Stimulated activated CD8-positive, alpha-beta memory T cell treated with anti-CD3 and anti-CD28 coated beads, Interleukin-15, amount 100 ng/mL, for 1 hour (primary cell): ENCODE measurements around the gene KCNJ14.
"Not testable (repeated sequence)": the region's sequence is repeated elsewhere in the genome, so short reads cannot be mapped to it uniquely, and the experiment has no call there.

Source experiments
- DNase-seq: peaks from one replicate; pipeline ENCODE4 v3.0.0-alpha.2; 2020; ENCODE audit warnings: low read depth

Gene KCNJ14

DNA sequence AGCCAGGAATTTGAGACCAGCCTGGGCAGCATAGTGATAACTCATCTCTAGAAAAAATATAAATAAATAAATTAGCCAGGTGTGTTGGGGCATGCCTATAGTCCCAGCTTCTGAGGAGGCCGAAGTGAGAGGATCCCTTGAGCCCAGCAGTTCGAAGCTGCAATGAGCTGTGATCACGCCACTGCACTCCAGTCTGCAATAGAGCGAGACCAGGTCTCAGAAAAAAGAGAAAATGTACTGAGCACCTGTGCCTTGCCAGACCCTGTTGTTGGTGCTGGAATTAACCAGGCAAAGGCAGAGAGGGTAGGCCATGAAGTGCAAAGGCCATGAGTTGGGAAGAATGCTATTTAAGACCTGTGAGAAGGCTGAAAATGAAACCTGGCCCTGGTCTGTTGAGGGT is 16.5 kb downstream of the KCNJ14 start:
- no peak for DNase-seq

DNA sequence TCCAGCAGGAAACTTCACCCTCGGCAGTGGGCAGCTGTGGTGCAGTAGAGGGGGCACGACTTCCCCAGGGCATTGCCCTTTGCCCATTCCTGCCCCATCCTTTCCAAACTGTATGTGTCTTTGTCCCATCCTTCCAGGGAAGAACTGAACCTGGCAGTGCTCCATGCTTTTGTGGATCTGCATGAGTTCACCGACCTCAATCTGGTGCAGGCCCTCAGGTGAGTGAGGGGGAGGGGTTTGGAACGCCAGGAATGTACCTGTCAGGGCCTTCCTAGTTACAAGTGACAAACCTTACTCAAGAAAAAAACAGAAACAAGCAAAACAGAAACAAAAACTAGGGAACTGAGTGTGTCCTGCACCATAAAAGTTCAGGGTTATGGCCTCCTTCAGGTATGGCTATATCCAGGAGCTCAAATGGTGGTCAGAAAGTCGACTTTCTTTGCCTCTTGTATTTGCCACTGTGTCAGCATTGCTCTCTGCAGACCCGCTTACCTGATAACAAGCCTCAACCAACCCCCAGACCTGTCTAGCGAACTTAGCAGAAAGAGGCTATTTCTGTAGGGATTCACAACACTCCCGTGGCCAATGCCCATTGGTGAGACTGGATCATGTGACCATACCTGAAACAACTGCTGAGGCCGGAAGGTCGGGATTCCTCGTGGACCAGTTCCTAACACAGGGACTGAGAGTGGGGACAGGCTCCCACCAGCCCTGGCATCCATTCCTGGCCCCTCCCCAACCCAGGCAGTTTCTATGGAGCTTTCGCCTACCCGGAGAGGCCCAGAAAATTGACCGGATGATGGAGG is 18.0 kb downstream of the KCNJ14 start:
- no peak for DNase-seq

DNA sequence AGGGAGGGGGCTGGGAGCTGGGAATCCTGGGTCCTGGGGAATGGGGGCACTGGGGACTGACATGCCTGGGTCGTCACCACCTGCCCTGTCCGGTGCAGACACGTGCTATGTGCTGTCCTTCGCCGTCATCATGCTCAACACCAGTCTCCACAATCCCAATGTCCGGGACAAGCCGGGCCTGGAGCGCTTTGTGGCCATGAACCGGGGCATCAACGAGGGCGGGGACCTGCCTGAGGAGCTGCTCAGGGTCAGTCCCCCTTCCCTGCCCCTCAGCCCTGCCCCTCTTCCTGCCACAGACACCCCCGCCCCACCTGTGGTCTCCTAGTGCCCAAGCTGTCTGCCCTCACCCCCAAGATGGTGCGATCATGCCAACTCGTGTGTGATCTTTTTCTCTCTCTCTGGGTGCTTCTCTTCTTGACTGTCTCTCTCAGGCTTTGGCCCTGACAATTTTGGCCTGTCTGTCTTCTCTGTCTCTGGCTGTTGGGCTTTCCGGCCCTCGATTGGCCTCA is 18.8 kb downstream of the KCNJ14 start:
- no peak for DNase-seq

DNA sequence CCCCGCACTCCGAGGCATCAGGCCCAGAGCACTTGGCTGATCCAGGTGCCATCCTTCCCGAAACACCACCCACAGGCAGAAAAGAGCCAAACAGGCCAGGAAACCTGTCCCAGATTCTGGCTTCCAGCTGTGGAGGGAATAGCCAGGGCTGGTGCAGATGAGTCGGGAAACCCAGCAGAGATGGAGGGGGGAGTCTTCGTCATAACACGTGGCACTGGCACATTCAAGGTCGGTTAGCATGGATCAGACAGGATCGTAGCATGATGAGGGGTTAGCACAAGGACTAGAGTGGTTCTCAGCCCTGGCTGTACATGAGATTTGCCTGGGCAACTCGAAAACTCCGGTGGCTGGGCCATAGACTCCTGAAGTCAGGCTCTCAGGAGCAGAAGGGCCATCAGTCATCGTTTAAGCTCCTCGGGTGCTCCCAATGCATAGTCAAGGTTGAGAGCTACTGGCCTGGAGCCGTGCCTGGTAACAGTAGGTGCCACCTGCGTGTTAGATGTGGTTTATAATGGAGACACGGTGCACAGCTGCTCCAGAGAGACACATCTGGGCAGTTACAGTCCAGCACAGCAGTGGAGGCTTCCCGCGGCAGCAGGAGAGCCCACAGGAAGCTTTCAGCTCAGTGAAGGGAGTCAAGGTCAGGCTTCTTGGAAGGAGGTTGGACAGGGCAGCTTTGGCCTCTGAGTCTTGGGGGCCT is 20.1 kb downstream of the KCNJ14 start:
- no peak for DNase-seq

DNA sequence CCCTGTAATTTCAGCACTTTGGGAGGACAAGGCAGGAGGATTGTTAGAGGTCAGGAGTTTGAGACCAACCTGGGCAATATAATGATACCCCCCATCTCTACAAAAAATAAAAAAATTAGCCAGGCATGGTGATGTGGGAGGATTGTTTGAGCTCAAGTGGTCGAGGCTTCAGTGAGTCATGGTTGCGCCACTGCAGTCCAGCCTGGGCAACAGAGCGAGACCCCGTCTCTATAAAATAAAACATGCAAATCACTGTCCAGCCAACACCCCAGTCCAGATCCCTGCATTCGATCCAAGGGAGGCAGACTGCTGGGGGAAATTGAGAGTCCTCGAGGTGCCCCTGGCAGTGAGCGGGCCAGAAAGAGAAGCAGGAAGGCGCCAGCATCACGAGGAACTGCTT is 20.8 kb downstream of the KCNJ14 start:
- DNase-seq = no peak

DNA sequence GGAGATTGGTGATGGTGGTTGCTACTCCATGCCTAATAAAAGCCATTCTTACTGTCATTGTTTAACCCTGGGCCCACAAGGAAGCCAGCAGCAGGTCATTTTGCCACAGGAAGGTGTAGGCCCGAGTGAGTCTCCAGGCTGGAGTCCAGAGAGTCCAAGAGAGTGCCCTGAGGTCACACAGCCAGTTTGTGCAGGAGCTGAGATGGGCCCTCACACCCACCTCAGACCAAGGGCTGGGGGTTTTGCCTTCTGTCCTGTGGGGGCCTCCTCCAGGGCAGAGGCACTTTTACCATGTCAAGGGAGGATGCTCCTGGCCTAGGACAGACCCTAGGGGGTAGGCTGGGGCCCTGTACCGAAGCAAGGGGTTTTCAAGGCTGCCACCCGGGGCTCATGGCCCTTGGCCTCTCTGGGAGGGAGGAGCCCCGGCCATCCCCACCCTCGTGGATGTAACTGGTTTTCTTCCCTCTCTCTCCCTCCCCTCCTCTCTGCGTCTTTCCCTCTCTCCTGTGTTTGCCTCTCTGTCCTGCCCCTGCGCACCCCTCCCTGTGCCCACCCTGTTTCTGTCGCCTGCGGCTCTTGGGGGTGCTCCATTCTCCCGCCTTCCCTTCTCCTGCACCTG is 21.8 kb downstream of the KCNJ14 start:
- no peak for DNase-seq

DNA sequence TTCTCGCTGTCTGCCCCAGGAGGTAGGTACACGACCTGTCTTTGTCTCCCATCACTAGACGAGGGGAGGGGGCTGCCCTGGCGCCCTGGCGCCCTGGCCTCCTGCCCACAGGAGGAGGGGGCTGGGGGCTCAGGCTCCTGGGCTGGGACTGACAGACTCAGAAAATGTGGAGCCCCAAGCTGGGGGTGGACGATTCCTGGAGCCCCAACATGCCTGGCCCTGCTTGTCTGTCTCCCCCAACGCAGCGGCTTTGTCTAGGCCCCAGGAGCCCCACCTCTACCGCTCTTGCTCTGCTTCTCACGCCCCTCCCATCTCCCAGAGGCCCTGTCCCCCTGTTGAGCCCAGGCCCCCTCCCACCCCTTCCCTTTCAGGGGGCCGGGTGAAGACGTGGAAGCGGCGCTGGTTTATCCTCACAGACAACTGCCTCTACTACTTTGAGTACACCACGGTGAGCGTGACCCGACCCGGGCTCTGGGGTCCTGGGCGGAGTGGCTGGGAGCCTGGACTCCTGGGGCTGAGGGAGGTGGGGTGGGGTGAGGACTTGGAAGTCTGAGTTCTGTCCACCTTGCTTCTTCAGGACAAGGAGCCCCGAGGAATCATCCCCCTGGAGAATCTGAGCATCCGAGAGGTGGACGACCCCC is 22.4 kb downstream of the KCNJ14 start:
- no peak for DNase-seq

DNA sequence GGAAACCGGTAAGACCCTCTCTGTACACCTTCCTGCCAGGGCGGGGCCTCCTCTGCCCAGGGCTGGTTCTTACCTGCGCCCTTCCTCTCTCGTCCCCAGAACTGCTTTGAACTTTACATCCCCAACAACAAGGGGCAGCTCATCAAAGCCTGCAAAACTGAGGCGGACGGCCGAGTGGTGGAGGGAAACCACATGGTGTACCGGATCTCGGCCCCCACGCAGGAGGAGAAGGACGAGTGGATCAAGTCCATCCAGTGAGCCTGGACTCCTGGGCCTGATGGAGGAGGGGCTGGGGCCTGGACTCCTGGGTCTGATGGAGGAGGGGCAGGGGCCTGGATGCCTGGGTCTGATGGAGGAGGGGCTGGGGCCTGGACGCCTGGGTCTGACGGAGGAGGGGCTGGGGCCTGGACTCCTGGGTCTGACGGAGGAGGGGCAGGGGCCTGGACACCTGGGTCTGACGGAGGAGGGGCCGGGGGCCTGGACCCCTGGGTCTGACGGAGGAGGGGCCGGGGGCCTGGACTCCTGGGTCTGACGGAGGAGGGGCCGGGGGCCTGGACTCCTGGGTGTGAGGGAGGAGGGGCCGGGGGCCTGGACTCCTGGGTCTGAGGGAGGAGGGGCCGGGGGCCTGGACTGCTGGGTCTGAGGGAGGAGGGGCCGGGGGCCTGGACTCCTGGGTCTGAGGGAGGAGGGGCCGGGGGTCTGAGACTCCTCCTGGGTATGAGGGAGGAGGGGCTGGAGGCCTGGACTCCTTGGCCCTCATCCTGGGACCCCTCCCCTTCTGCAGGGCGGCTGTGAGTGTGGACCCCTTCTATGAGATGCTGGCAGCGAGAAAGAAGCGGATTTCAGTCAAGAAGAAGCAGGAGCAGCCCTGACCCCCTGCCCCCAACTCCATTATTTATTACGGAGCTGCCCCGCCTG is 23.2 kb downstream of the KCNJ14 start:
- no peak for DNase-seq

DNA sequence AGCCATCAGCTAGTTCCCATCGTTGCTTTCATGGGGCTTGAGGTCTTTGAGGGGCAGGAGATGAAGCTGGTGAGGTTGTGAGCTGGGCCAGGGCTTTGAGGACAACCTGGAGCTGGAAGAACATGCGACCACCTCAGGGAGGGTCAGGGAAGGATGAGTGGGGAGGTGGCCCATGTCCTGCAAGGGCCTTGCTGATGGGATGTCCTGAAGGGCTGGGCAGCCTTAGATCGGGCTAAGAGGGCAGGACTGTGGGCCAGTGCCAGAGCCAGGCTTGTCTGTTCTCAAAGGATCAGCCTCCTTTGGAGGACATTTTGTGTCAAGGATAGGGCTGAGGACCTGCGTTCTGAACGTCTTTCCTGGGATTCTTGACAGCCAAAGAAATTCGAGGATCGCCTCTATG is 24.3 kb downstream of the KCNJ14 start:
- no peak for DNase-seq

DNA sequence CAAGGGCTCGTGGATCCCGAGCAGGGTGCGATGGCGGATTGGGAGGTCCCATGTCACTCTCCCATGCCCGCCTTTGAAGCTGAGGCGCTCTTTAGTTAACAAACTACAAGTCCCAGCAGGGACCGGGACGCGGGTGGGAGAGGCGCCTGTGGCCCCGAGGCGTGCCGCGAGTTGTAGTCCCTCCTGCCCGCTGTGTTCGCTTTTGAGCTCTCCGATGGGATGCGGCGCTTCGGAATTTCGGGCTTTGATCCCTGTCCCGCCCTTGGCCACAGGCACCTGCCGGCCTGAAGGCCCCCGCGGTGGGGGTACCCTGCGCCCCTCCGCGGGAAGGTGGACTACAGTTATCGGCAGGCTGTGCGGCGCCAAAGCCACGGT is 24.8 kb downstream of the KCNJ14 start:
- peak; percentile 15 for DNase-seq

DNA sequence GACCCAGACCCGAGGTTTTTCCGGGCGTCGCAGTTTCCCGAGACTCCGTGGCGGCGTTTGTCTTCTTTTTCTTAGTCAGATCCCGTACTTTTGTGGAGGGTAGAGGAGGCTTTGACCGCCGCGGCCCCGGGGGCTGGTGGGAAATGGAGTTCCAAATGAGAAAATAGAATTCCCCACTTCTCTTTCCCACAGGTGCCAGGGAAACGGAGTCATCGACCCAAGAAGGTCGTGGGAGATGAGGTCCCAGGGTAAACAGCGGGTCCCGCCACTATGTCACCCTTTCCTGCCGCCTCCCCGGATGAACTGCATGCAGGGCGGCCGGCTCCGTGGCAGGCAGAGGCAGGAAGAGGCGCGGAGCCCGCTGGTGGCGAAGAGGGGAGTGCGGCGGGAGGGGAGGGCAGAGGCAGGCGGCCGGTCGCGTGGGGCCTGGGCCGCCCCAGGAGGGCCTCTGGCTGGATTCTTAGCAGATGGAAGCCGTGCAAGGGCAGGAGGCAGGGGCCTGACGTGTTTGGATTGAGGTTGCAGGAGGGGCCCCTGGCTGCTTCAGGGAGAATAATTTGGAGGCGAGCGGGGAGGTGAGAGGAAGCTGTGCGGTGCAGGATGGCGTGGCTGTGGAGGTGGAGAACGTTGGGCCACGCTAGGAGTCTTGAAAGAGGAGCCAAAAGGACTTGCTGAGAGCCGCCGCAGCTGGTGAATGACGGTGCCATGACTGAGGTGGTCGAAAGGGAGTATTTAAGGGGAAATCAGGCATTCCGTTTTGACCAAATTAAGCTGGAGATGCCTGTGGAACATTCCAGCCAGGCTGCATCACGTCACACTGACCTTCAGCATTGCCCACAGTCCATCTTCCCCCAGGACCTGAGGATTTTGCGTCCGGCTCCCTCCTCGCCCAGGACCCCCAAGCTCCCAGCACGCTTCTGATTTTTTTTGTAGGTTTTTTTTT is 25.5 kb downstream of the KCNJ14 start:
- DNase-seq = no peak

DNA sequence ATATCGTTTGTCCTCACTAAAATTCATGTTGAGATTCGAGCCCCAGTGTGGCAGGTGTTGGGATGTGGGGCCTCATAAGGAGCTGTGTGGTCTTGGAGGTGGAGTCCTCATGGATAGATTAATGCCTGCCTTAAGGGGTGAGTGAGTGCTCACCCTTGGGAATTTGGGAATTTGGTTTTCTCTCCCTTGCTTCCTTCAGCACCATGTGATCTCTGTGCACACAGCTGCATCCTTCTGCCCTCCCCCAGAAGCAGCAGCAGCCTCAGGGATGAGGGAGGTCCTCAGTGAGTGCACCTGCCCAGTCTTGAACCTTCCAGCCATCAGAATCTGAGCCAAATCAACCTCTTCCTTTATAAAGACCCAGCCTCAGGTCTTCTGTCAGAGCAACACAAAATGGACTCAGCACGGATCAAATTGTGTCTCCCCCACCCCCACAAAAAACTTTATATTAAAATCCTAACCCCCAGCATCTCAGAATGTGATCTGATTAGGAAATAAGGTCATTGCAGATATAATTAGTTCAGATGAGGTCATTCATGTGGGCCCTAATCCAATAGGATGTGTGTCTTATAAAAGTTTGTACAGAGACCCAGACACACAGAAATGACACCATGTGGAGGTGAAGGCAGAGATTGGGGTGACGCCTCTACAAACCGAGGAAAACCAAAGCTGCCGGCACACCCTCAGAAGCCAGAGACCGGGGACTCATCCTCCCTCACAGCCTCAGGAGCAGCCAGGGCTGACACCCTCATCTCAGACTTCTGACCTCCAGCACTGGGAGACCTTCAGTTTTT is 26.7 kb downstream of the KCNJ14 start:
- DNase-seq = no peak

DNA sequence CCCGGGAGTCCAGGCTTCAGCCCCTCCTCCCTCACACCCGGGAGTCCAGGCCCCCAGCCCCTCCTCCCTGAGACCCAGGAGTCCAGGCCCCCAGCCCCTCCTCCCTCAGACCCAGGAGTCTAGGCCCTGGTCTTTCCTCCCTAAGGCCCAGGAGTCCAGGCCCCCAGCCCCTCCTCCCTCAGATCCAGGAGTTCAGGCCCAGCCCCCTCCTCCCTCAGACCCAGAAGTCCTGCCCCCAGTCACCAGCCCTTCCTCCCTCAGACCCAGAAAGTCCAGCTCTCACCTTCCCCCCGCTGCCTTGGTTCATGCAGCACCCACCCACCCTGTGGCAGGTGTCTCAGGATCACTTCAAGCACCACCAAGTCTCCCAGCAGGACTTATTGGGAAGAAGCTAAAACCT is 27.9 kb downstream of the KCNJ14 start:
- no peak for DNase-seq

DNA sequence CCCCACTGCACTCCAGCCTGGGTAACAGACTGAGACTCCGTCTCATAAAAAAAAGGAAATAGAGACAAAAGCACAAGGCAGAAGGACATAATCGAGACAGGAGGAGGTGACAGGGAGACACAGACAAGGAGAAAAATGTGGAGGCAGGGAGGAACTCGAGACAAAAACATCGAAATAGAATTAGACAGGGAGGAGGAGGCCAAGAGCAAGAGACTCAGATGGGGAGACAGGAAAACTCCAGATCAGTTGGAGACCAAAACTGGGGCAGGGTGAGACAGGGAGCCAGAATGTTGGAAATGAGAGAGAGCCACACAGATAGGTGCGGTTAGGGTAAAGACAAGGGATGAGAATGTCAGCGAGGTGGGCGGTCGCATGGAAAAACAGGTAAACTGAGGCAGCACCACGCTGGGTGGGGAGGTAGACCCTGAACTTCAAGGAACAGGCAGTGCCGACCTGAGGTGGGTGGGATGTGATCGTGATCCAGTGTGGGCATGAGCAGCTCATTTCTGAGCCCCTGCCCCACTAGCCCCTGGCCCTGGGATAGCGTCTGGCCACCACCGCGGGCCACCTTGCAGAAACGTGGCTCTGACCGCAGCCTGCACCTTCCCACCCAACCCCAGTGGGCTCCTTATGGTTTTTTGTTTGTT is 29.0 kb downstream of the KCNJ14 start:
- no peak for DNase-seq

DNA sequence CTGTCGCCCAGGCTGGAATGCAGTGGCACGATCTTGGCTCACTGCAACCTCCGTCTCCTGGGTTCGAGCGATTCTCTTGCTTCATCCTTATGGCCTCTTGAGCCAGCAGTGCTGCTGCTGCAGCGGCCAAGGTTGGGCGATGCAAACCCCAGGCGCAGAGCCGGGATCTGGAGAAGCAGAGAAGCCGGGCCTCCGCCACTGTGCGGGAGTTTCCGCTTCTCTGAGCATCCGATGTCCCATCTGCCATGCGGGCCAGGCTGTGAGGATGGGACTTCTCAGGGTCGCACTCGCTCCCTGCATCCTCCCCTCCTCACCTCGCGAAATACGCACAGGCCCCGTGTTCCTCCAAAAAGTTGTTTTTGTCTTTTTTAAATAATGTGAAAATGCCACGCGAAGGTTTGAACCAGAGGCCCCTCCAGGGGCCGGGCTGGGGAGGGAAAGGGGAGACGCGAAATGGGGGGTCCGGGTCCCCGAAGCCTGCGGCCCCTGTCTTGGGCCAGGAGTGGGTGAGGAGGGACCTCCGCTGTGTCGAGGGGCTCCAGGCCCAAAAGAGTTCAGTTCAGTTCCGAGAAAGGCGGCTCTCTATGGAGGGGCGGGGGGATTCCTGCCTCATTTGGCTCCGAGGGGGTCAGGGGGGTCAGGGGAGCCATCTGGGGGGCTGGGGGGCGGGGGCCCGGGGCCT is 29.7 kb downstream of the KCNJ14 start:
- no peak for DNase-seq

DNA sequence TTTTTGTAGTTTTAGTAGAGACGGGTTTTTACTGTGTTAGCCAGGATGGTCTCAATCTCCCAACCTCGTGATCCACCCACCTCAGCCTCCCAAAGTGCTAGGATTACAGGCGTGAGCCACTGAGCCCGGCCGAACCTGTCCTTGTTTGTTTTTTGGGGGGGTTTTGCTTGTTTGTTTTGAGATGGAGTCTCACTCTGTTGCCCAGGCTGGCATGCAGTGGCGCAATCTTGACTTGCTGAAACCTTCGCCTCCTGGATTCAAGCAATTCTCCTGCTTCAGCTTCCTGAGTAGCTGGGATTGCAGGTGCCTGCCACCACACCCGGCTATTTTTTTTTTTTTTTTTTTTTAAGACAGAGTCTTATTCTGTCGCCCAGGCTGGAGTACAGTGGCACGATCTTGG is 31.3 kb downstream of the KCNJ14 start:
- DNase-seq = not testable (repeated sequence)

DNA sequence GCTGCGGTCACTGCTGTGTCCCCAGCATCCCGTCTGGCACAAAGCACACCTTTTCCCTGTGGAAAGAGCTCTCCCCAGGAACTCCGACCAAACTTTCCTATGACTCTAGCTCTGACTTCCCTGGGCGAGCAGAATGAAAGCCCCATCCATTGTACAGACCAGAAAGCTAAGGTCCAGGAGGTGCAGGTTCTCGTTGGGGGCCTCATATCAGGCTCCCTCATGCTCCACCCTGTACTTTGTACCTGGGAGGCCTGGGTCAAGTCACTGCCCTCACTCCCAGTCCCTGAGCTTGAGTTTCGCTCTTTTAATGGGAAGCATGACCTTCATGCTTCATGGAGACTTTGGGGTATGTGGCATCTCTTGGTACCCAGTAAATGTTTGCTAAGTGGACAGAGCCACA is 32.2 kb downstream of the KCNJ14 start:
- no peak for DNase-seq

DNA sequence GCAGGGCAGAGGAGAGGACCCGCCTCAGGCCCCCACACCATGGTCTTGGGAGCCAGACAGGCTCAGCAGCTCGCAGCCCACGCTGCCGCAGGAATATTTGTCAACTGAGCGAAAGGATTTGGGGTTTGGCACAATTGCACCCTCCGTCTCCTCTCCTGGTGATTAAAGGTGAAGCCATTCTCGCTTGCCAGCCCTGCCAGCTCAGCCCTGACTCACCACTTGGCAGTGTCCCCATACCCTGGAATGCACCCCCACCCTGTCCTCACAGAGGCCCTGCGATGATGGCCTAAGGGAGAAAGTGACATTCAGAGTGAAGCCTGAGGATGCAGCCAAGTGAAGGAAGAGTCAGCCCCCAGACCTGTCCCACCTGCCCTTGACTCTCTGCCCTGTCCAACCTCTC is 32.6 kb downstream of the KCNJ14 start:
- no peak for DNase-seq
